ENCODE data around the gene HIGD2A. TPM values are rescaled to one million over a fixed set of nuclear protein-coding genes. Genes with fewer than 3 reads are reported as not detected.

Gene HIGD2A
- polyA plus RNA-seq, 3 donors, result 101 to 298 (median 260) TPM

GRCh38 chr5:176352116-176352878 lies 36.3 kb upstream of the HIGD2A start:
- no peaks in the 10 kb centered on the region for H3K4me1 ChIP-seq (ENCODE audit: control insufficient read depth in 1 of 2, insufficient read depth in 2 of 2, low read length in 2 of 2)
- no peaks in the 10 kb centered on the region for H3K27me3 Mint-ChIP-seq (ENCODE audit: low read depth in 3 of 3)
- no peak overlapping the region for H3K4me2 ChIP-seq (replicated peaks; ENCODE audit: extremely low read depth, low read length, poor library complexity, severe bottlenecking)
- H3K27ac ChIP-seq (ENCODE audit: low read depth in 1 of 2, low read length in 2 of 2), result no peak overlapping the region
- H3K27ac Mint-ChIP-seq, result peak overlapping the region in 3 of 7 donors; percentile 5 to 33 (median 10)
- intact Hi-C loops (cut with micrococcal nuclease), result no loop called here
- H3K9me3 Mint-ChIP-seq, result no peaks in the 10 kb centered on the region
- no peaks in the 10 kb centered on the region for H3K4me1 Mint-ChIP-seq
- H3K36me3 ChIP-seq (replicated peaks in 1 of 2; ENCODE audit: control insufficient read depth in 1 of 2, insufficient read depth in 2 of 2, low read length in 2 of 2), result peaks cover 80 to 100% of the 10 kb centered on the region in 2 donors
- H3K4me3 ChIP-seq (replicated peaks in 1 of 3; ENCODE audit: low read depth in 2 of 3, low read length in 3 of 3), result no peak overlapping the region
- H3K9ac ChIP-seq (ENCODE audit: insufficient read depth, low read length, poor library complexity, severe bottlenecking), result no peak overlapping the region
- peaks cover 20% of the 10 kb centered on the region for H4K20me1 ChIP-seq (ENCODE audit: insufficient read depth, low read length)
- H3K27me3 ChIP-seq (ENCODE audit: control insufficient read depth in 2 of 2, insufficient read depth in 2 of 2, low read length in 2 of 2), result no peaks in the 10 kb centered on the region
- no peak overlapping the region for H3K4me3 Mint-ChIP-seq
- peaks cover 75 to 96% of the 10 kb centered on the region in 2 donors for H3K36me3 Mint-ChIP-seq
- no peak for TF ChIP-seq CTCF (IDR thresholded peaks at IDR 0.05)
- H3K79me2 ChIP-seq (ENCODE audit: insufficient read depth, low read length), result peaks cover 15% of the 10 kb centered on the region
- no peaks in the 10 kb centered on the region for H3K9me3 ChIP-seq (replicated peaks in 1 of 2; ENCODE audit: control insufficient read depth in 1 of 2, insufficient read depth in 1 of 2, low read length in 2 of 2)
- H2AFZ ChIP-seq (ENCODE audit: insufficient read depth, low read depth, low read length, poor library complexity, severe bottlenecking), result no peak overlapping the region
- WGBS (ENCODE audit: insufficient coverage), result 73% methylated on average over 2 of the region's 5 CpGs
- DNase-seq, result no peak

GRCh38 chr5:176353533-176353932 lies 35.0 kb upstream of the HIGD2A start:
- H3K9me3 ChIP-seq (replicated peaks in 1 of 2; ENCODE audit: control insufficient read depth in 1 of 2, insufficient read depth in 1 of 2, low read length in 2 of 2), result no peaks in the 10 kb centered on the region
- intact Hi-C loops (cut with micrococcal nuclease), result no loop called here
- peaks cover 15% of the 10 kb centered on the region for H3K79me2 ChIP-seq (ENCODE audit: insufficient read depth, low read length)
- H3K4me3 ChIP-seq (replicated peaks in 1 of 3; ENCODE audit: low read depth in 2 of 3, low read length in 3 of 3), result no peak overlapping the region
- peaks cover 25% of the 10 kb centered on the region for H4K20me1 ChIP-seq (ENCODE audit: insufficient read depth, low read length)
- H3K27me3 Mint-ChIP-seq (ENCODE audit: low read depth in 3 of 3), result no peaks in the 10 kb centered on the region
- H3K9ac ChIP-seq (ENCODE audit: insufficient read depth, low read length, poor library complexity, severe bottlenecking), result no peak overlapping the region
- peaks cover 71 to 100% of the 10 kb centered on the region in 2 donors for H3K36me3 ChIP-seq (replicated peaks in 1 of 2; ENCODE audit: control insufficient read depth in 1 of 2, insufficient read depth in 2 of 2, low read length in 2 of 2)
- H3K36me3 Mint-ChIP-seq, result peaks cover 69 to 96% of the 10 kb centered on the region in 2 donors
- no peaks in the 10 kb centered on the region for H3K9me3 Mint-ChIP-seq
- no peak for TF ChIP-seq CTCF (IDR thresholded peaks at IDR 0.05)
- H3K27me3 ChIP-seq (ENCODE audit: control insufficient read depth in 2 of 2, insufficient read depth in 2 of 2, low read length in 2 of 2), result no peaks in the 10 kb centered on the region
- no peak overlapping the region for H3K4me3 Mint-ChIP-seq
- no peak overlapping the region for H3K27ac Mint-ChIP-seq
- no peaks in the 10 kb centered on the region for H3K4me1 Mint-ChIP-seq
- 98% methylated on average over 4 of the region's 4 CpGs for WGBS (ENCODE audit: insufficient coverage)
- H3K27ac ChIP-seq (ENCODE audit: low read depth in 1 of 2, low read length in 2 of 2), result no peak overlapping the region
- no peaks in the 10 kb centered on the region for H3K4me1 ChIP-seq (ENCODE audit: control insufficient read depth in 1 of 2, insufficient read depth in 2 of 2, low read length in 2 of 2)
- no peak overlapping the region for H3K4me2 ChIP-seq (replicated peaks; ENCODE audit: extremely low read depth, low read length, poor library complexity, severe bottlenecking)
- H2AFZ ChIP-seq (ENCODE audit: insufficient read depth, low read depth, low read length, poor library complexity, severe bottlenecking), result no peak overlapping the region
- no peak for DNase-seq
